GM15510 (cell line): ENCODE measurements around the gene RGS16.

Source experiments
- POLR2A ChIP-seq: IDR thresholded peaks from 3 replicates; pipeline ENCODE4 v1.6.1; 2011; ENCODE audit warnings: borderline replicate concordance; ENCODE audit not compliant: insufficient read length; ENCODE audit errors: extremely low read depth

The RGS16 gene

GRCh38 chr1:182580736-182581135, 23.5 kb downstream of the RGS16 start:
- no peak for TF ChIP-seq POLR2A

GRCh38 chr1:182575540-182576149, 28.5 kb downstream of the RGS16 start:
- TF ChIP-seq POLR2A, result no peak

- TF ChIP-seq POLR2A, result no peak
Measured at GRCh38 chr1:182574156-182574555, 30.0 kb downstream of the RGS16 start.

GRCh38 chr1:182570611-182570970, 33.6 kb downstream of the RGS16 start:
- TF ChIP-seq POLR2A, result no peak

GRCh38 chr1:182569939-182570610, 34.1 kb downstream of the RGS16 start:
- no peak for TF ChIP-seq POLR2A

GRCh38 chr1:182568647-182569284, 35.4 kb downstream of the RGS16 start:
- no peak for TF ChIP-seq POLR2A

- no peak for TF ChIP-seq POLR2A
Measured at GRCh38 chr1:182567629-182568028, 36.6 kb downstream of the RGS16 start.

GRCh38 chr1:182565537-182565936, 38.7 kb downstream of the RGS16 start:
- no peak for TF ChIP-seq POLR2A

GRCh38 chr1:182564406-182565004, 39.7 kb downstream of the RGS16 start:
- no peak for TF ChIP-seq POLR2A

GRCh38 chr1:182563095-182563494, 41.1 kb downstream of the RGS16 start:
- TF ChIP-seq POLR2A, result no peak

GRCh38 chr1:182561456-182561855, 42.7 kb downstream of the RGS16 start:
- TF ChIP-seq POLR2A, result no peak

- TF ChIP-seq POLR2A, result no peak
Measured at GRCh38 chr1:182560392-182560984, 43.7 kb downstream of the RGS16 start.

- no peak for TF ChIP-seq POLR2A
Measured at GRCh38 chr1:182556279-182556678, 47.9 kb downstream of the RGS16 start.

- TF ChIP-seq POLR2A, result no peak
Measured at GRCh38 chr1:182555493-182555892, 48.7 kb downstream of the RGS16 start.

- TF ChIP-seq POLR2A, result no peak
Measured at GRCh38 chr1:182552527-182552926, 51.7 kb downstream of the RGS16 start.
